HepG2 (cell line): Measurements from ENCODE around the gene ATP13A5. TPM values are rescaled to one million over a fixed set of nuclear protein-coding genes. Genes with fewer than 3 reads are reported as not detected.

Experiments
- ATAC-seq: fragments of 200-7000 bp; cut with Tn5 transposase; 3 replicates; pipeline ENCODE4 v1.9.1; 2020; ENCODE audit warnings: mild to moderate bottlenecking, moderate library complexity
- BruUV-seq: library from RNA; stranded (reverse); fragments of 400-500 nt; replicated peaks from 2 replicates; lab custom pipeline; 2021; lab: Mats Ljungman, UMichigan
- CTCF ChIA-PET: fragments of 300-600 bp; formaldehyde crosslinking; extraction: SDS; loops from one replicate; lab custom pipeline; 2021; ENCODE audit warnings: low total read pairs, inconsistent platforms, low intra/inter-chr PET ratio; lab: Yijun Ruan, JAX
- POLR2A ChIA-PET: fragments of 350-600 bp; sonication (Branson Sonifier 250); formaldehyde crosslinking; loops from one replicate; lab custom pipeline; 2020; ENCODE audit warnings: antibody characterized with exemption, inconsistent platforms; lab: Yijun Ruan, JAX
- DNase-seq: peaks from one replicate; pipeline ENCODE4 v3.0.0-alpha.2; 2015; ENCODE audit warnings: low spot score
- FAIRE-seq: peaks from 3 replicates; lab custom pipeline; 2011; peaks lifted over from hg19 to GRCh38; lab: Jason Lieb, UNC
- H2AFZ ChIP-seq: one replicate; pipeline ENCODE4 v1.6.1; 2011; ENCODE audit warnings: low read length, inconsistent platforms
- H3K27ac ChIP-seq: fragments of 300-600 bp; 3 replicates; pipeline ENCODE4 v1.8.0; 2011; ENCODE audit warnings: mixed run types, mild to moderate bottlenecking, mixed read lengths, low read length, inconsistent platforms; ENCODE audit not compliant: insufficient read depth; ENCODE audit errors: extremely low read length
- H3K27me3 ChIP-seq, 2 experiments: fragments of 200-600 bp in 1 of 2; 2 replicates in 1 of 2; 3 replicates in 1 of 2; pipeline versions ENCODE4 v1.6.0 to v1.8.0; 2011; ENCODE audit warnings: low read length in 2 of 2, mild to moderate bottlenecking in 2 of 2, moderate library complexity in 2 of 2, inconsistent platforms in 1 of 2; ENCODE audit not compliant: insufficient read depth in 2 of 2, control insufficient read depth in 1 of 2
- H3K36me3 ChIP-seq, 2 experiments: fragments of 200-600 bp in 1 of 2; replicated peaks in 1 of 2; 2 replicates in 1 of 2; 3 replicates in 1 of 2; pipeline versions ENCODE4 v1.5.1 to v1.8.0; 2011; ENCODE audit warnings: low read length in 2 of 2, inconsistent platforms in 1 of 2; ENCODE audit not compliant: insufficient read depth in 2 of 2, control insufficient read depth in 1 of 2
- H3K4me1 ChIP-seq: 2 replicates; pipeline ENCODE4 v1.5.1; 2012; ENCODE audit warnings: low read length, inconsistent platforms; ENCODE audit not compliant: insufficient read depth
- H3K4me2 ChIP-seq: 2 replicates; pipeline ENCODE4 v1.6.0; 2011; ENCODE audit warnings: low read depth, low read length, inconsistent platforms
- H3K4me3 ChIP-seq, 3 experiments: fragments of 200-600 bp in 1 of 3; sonication (generic), shearing (Covaris generic) in 1 of 3; replicated peaks in 1 of 3; 2 replicates each; pipeline ENCODE4 v1.5.1; 2011 to 2016; ENCODE audit warnings: low read length in 3 of 3, inconsistent platforms in 2 of 3, low read depth in 2 of 3, mild to moderate bottlenecking in 2 of 3, control low read depth in 1 of 3, mixed read lengths in 1 of 3; ENCODE audit not compliant: insufficient read depth in 1 of 3
- H3K79me2 ChIP-seq: one replicate; pipeline ENCODE4 v1.6.1; 2011; ENCODE audit warnings: low read length, inconsistent platforms; ENCODE audit not compliant: insufficient read depth
- H3K9ac ChIP-seq: 2 replicates; pipeline ENCODE4 v1.6.0; 2011; ENCODE audit warnings: mild to moderate bottlenecking, low read depth, low read length, inconsistent platforms; ENCODE audit not compliant: insufficient read depth
- H3K9me3 ChIP-seq: 2 replicates; pipeline ENCODE4 v1.5.1; 2012; ENCODE audit warnings: mild to moderate bottlenecking, low read length
- H4K20me1 ChIP-seq: 2 replicates; pipeline ENCODE4 v1.6.0; 2011; ENCODE audit warnings: inconsistent platforms, mild to moderate bottlenecking, low read length, moderate library complexity; ENCODE audit not compliant: insufficient read depth
- ATF7-NPFF ChIP-seq: sonication (generic); formaldehyde crosslinking; IDR thresholded peaks from 2 replicates; pipeline ENCODE4 v1.8.1; 2023; ENCODE audit warnings: mild to moderate bottlenecking, low read depth, missing genetic modification reagents, moderate library complexity
- CEBPB ChIP-seq: IDR thresholded peaks from 2 replicates; pipeline ENCODE4 v1.6.1; 2011; ENCODE audit warnings: low read depth, low read length, improper control_type of control experiment, borderline replicate concordance
- PCBP2 ChIP-seq: fragments of 200-400 bp; formaldehyde crosslinking; optimal IDR thresholded peaks from 2 replicates; pipeline ENCODE3; 2018; ENCODE audit warnings: low read length, low read depth; ENCODE audit not compliant: poor library complexity, severe bottlenecking
- ZNF605 ChIP-seq: sonication (generic); formaldehyde crosslinking; IDR thresholded peaks from 2 replicates; pipeline ENCODE4 v1.8.0; 2022; ENCODE audit warnings: mild to moderate bottlenecking, missing genetic modification reagents
- WGBS: methylation state at CpG from one replicate; pipeline ENCODE4 v1.1.6; 2017; ENCODE audit warnings: low lambda C conversion rate; 5-methylcytosine and 5-hydroxymethylcytosine counted together
- in situ Hi-C: cut with HindIII; loops from 2 replicates; pipeline ENCODE4 v1.10.0; 2017; ENCODE audit warnings: low pct_unique_long_range_greater_than_20kb; ENCODE audit not compliant: extremely low pct_ligation_motif_present
- intact Hi-C: fragments of 100-400 bp; cut with micrococcal nuclease; formaldehyde crosslinking; loops from one replicate; pipeline ENCODE4 v1.10.0; 2022; ENCODE audit not compliant: unreplicated experiment
- polyA plus RNA-seq, 8 experiments: library from polyadenylated mRNA; depleted of rRNA in 3 of 8; stranded (reverse) in 7 of 8; unstranded in 1 of 8; fragments of >200 nt; fragmentation: Illumina TruSeq in 4 of 8; extraction: Trizol in 4 of 8; gene quantifications; 2 replicates each; pipeline versions ENCODE4 v1.2.1 to v1.2.3, GENCODE V29; 2011 to 2016; ENCODE audit warnings: low read depth in 4 of 8, missing spikeins in 1 of 8, mixed read lengths in 1 of 8; ENCODE audit not compliant: insufficient read depth in 1 of 8
- total RNA-seq, 5 experiments: library from RNA; depleted of rRNA; stranded (reverse); fragments of >200 nt; fragmentation: Illumina TruSeq; extraction: Trizol; gene quantifications; 2 replicates each; pipeline ENCODE4 v1.2.3, GENCODE V29; 2016; ENCODE audit warnings: low read depth in 1 of 5
- TF ChIP-seq, protein P1 (sequence below): sonication (generic); formaldehyde crosslinking; IDR thresholded peaks from 2 replicates; pipeline ENCODE4; 2020; ENCODE audit warnings: missing genetic modification reagents, mild to moderate bottlenecking, borderline replicate concordance
- TF ChIP-seq, protein P2 (sequence below): sonication (generic); formaldehyde crosslinking; conservative IDR thresholded peaks from 2 replicates; pipeline ENCODE4 v1.8.0; 2022; ENCODE audit warnings: mild to moderate bottlenecking, moderate library complexity, missing genetic modification reagents
- TF ChIP-seq, protein P3 (sequence below): sonication (generic); formaldehyde crosslinking; conservative IDR thresholded peaks from 2 replicates; pipeline ENCODE4 v1.8.0; 2022; ENCODE audit warnings: low read depth, missing genetic modification reagents
- TF ChIP-seq, protein P4 (sequence below): fragments of 450-650 bp; IDR thresholded peaks from 2 replicates; pipeline ENCODE4 v1.6.1; 2017; ENCODE audit warnings: mild to moderate bottlenecking

ATP13A5 gene
- total and polyA plus RNA-seq, 2 of the 13 experiments (the other 11 are each of a cell fraction or from before 2014, with no cell fraction given) = not detected

DNA sequence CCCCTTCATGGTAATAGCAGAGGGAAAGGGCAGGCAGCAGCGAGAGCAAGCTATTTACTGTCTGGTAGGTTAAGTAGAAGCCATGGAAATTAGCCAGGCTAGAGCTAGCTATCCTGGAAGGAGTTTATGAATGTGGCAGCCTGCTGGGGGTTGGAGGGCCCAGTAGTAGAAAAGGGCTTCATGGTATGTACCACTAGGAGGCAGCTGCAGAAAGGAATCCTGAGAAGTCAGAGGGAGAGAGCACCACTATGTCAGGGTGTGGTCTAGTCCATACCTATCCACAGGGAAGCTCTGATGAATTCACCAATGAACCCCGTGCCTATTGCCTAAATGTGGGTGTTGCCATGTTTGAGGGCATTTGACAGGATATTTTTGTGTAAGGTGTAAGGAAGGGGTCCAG is 82.6 kb downstream of the ATP13A5 start (continued):
- TF ChIP-seq, protein P1, sequence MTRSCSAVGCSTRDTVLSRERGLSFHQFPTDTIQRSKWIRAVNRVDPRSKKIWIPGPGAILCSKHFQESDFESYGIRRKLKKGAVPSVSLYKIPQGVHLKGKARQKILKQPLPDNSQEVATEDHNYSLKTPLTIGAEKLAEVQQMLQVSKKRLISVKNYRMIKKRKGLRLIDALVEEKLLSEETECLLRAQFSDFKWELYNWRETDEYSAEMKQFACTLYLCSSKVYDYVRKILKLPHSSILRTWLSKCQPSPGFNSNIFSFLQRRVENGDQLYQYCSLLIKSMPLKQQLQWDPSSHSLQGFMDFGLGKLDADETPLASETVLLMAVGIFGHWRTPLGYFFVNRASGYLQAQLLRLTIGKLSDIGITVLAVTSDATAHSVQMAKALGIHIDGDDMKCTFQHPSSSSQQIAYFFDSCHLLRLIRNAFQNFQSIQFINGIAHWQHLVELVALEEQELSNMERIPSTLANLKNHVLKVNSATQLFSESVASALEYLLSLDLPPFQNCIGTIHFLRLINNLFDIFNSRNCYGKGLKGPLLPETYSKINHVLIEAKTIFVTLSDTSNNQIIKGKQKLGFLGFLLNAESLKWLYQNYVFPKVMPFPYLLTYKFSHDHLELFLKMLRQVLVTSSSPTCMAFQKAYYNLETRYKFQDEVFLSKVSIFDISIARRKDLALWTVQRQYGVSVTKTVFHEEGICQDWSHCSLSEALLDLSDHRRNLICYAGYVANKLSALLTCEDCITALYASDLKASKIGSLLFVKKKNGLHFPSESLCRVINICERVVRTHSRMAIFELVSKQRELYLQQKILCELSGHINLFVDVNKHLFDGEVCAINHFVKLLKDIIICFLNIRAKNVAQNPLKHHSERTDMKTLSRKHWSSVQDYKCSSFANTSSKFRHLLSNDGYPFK (CRISPR knock-in tag) = no peak
- no peak for TF ChIP-seq PCBP2
- TF ChIP-seq, all 625 proteins: peak for 0

DNA sequence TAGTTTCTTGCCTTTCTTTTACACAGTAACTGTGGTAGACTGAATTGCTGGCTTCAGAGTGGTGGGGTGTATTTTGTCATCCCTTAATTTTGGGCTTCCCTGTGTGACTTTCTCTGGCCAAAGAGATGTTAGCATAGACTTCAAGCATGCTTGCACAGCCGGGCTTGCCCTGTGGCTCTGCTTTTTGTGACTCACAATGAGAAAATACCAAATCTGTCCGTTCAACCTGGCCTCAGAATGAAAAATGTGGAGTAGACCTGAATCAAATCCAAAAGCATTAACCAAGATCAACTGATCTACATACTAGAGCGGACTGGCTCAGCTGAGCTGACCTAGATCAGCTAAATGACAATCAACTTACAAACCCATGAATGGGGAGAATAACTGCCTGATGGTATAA is 86.2 kb downstream of the ATP13A5 start:
- ChIA-PET CTCF (no interaction called here), POLR2A (no interaction called here)
- Histone ChIP-seq H3K9ac (no peak overlapping the region), H3K4me2 (no peak overlapping the region), H4K20me1 (no peaks in the 10 kb centered on the region), H2AFZ (no peak overlapping the region), H3K4me3 (no peak overlapping the region), H3K4me1 (no peaks in the 10 kb centered on the region), H3K27me3 (no peaks in the 10 kb centered on the region), H3K36me3 (no peaks in the 10 kb centered on the region), H3K9me3 (no peaks in the 10 kb centered on the region), H3K79me2 (no peaks in the 10 kb centered on the region), H3K27ac (no peak overlapping the region)
- no peak for ATAC-seq
- 0% methylated on average over 3 of the region's 3 CpGs for WGBS
- intact Hi-C loops (no loop called here), in situ Hi-C loops (no loop called here)
- no peak for FAIRE-seq
- no TSS peak for BruUV-seq
- TF ChIP-seq, protein P2, sequence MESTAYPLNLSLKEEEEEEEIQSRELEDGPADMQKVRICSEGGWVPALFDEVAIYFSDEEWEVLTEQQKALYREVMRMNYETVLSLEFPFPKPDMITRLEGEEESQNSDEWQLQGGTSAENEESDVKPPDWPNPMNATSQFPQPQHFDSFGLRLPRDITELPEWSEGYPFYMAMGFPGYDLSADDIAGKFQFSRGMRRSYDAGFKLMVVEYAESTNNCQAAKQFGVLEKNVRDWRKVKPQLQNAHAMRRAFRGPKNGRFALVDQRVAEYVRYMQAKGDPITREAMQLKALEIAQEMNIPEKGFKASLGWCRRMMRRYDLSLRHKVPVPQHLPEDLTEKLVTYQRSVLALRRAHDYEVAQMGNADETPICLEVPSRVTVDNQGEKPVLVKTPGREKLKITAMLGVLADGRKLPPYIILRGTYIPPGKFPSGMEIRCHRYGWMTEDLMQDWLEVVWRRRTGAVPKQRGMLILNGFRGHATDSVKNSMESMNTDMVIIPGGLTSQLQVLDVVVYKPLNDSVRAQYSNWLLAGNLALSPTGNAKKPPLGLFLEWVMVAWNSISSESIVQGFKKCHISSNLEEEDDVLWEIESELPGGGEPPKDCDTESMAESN (CRISPR knock-in tag) = no peak
- no peak for TF ChIP-seq CEBPB
- TF ChIP-seq, protein P3, sequence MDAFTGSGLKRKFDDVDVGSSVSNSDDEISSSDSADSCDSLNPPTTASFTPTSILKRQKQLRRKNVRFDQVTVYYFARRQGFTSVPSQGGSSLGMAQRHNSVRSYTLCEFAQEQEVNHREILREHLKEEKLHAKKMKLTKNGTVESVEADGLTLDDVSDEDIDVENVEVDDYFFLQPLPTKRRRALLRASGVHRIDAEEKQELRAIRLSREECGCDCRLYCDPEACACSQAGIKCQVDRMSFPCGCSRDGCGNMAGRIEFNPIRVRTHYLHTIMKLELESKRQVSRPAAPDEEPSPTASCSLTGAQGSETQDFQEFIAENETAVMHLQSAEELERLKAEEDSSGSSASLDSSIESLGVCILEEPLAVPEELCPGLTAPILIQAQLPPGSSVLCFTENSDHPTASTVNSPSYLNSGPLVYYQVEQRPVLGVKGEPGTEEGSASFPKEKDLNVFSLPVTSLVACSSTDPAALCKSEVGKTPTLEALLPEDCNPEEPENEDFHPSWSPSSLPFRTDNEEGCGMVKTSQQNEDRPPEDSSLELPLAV (CRISPR knock-in tag) = no peak
- TF ChIP-seq ATF7-NPFF (CRISPR knock-in tag) = no peak
- TF ChIP-seq, protein P4, sequence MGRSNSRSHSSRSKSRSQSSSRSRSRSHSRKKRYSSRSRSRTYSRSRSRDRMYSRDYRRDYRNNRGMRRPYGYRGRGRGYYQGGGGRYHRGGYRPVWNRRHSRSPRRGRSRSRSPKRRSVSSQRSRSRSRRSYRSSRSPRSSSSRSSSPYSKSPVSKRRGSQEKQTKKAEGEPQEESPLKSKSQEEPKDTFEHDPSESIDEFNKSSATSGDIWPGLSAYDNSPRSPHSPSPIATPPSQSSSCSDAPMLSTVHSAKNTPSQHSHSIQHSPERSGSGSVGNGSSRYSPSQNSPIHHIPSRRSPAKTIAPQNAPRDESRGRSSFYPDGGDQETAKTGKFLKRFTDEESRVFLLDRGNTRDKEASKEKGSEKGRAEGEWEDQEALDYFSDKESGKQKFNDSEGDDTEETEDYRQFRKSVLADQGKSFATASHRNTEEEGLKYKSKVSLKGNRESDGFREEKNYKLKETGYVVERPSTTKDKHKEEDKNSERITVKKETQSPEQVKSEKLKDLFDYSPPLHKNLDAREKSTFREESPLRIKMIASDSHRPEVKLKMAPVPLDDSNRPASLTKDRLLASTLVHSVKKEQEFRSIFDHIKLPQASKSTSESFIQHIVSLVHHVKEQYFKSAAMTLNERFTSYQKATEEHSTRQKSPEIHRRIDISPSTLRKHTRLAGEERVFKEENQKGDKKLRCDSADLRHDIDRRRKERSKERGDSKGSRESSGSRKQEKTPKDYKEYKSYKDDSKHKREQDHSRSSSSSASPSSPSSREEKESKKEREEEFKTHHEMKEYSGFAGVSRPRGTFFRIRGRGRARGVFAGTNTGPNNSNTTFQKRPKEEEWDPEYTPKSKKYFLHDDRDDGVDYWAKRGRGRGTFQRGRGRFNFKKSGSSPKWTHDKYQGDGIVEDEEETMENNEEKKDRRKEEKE = no peak
- TF ChIP-seq ZNF605 (CRISPR knock-in tag) = no peak
- no peak for DNase-seq
